SK-N-SH (cell line): Measurements from ENCODE around the gene BMAL1. TPM values are rescaled to one million over a fixed set of nuclear protein-coding genes. Genes with fewer than 3 reads are reported as not detected.

ENCODE experiments used
- CHD2 ChIP-seq: fragments of 150-350 bp; IDR thresholded peaks from 2 replicates; pipeline ENCODE4 v1.6.1; 2018; ENCODE audit warnings: low read length; ENCODE audit not compliant: partially characterized antibody
- EP300 ChIP-seq, 2 experiments: IDR thresholded peaks; 2 replicates each; pipeline versions ENCODE4 v1.4.0 to v1.6.1; 2012; ENCODE audit warnings: borderline replicate concordance in 1 of 2, low read depth in 1 of 2, low read length in 1 of 2
- FOSL2 ChIP-seq: IDR thresholded peaks from 2 replicates; pipeline ENCODE4 v1.4.0; 2012; ENCODE audit warnings: low read depth, mild to moderate bottlenecking, moderate library complexity, borderline replicate concordance
- GATA2 ChIP-seq: sonication (generic); formaldehyde crosslinking; IDR thresholded peaks from 2 replicates; pipeline ENCODE4 v1.5.0; 2020; ENCODE audit warnings: mild to moderate bottlenecking, missing genetic modification reagents
- IRF3 ChIP-seq: fragments of 150-350 bp; IDR thresholded peaks from 2 replicates; pipeline ENCODE4 v1.6.1; 2016; ENCODE audit warnings: mild to moderate bottlenecking, low read depth, low read length
- MEF2A ChIP-seq: IDR thresholded peaks from 2 replicates; pipeline ENCODE4 v1.4.0; 2012; ENCODE audit warnings: low read depth, borderline replicate concordance
- MXI1 ChIP-seq: IDR thresholded peaks from 2 replicates; pipeline ENCODE4 v1.6.1; 2012; ENCODE audit warnings: mild to moderate bottlenecking, low read depth, low read length, improper control_type of control experiment
- RAD21 ChIP-seq: IDR thresholded peaks from 2 replicates; pipeline ENCODE4 v1.6.1; 2012; ENCODE audit warnings: mild to moderate bottlenecking, low read length
- SMC3 ChIP-seq: IDR thresholded peaks from 2 replicates; pipeline ENCODE4 v1.6.1; 2012; ENCODE audit warnings: low read depth, low read length, improper control_type of control experiment
- TAF1 ChIP-seq: IDR thresholded peaks from 2 replicates; pipeline ENCODE4 v1.6.1; 2012; ENCODE audit warnings: low read depth, mild to moderate bottlenecking, low read length, moderate library complexity, borderline replicate concordance
- TEAD4 ChIP-seq: IDR thresholded peaks from 2 replicates; pipeline ENCODE4 v1.4.0; 2012; ENCODE audit warnings: mild to moderate bottlenecking, borderline replicate concordance; ENCODE audit not compliant: insufficient read depth
- ZBTB33 ChIP-seq: IDR thresholded peaks from 2 replicates; pipeline ENCODE4 v1.4.0; 2012; ENCODE audit warnings: low read depth, borderline replicate concordance
- polyA plus RNA-seq, 3 experiments: library from polyadenylated mRNA; depleted of rRNA; stranded (reverse); fragments of >200 nt; gene quantifications; 2 replicates each; pipeline ENCODE4 v1.2.3, GENCODE V29; 2012
- TF ChIP-seq, protein P1 (sequence below): IDR thresholded peaks from 2 replicates; pipeline ENCODE4 v1.6.1; 2012; ENCODE audit warnings: mild to moderate bottlenecking, low read depth, low read length, moderate library complexity

The BMAL1 gene
- polyA plus RNA-seq, 1 of the 3 experiments (the other 2 are of a cell fraction), result 6.5 TPM

DNA sequence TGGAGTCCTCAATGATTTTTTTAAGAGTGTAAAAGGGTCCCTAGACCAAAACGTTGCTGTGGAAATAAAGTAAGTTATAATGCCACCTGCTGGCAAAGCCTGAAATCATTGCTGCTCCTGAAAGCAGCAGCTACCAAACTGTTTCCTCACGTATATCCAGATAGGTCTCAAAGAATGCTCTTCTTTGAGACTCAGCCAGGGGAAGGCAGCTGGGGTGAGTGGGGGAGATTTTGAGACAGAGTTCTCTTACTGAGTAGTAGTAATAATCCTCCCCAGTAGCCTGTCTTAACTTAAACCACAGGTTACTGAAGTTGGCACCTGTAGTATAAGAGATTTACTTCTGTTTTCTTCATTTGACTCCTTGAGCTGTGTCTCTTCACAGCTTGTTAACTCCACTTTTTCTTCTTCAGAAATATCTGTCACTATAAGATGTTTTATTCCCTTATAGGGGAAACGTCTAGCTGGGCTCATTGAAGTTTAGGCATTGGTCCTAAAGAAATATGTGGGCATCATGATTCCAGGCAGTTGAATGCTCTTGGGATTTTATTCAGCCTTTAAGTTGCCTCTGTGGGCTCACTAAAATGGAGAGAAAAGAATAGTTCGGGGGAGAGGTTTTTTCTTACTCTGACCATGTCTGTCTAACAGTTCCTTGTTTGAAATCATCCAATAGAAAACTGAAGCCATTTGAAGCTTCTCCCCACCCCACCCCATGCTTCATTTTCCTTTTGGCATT lies 107.5 kb downstream of the BMAL1 start (continued):
- TF ChIP-seq IRF3 (no peak), GATA2 (CRISPR knock-in tag) (no peak), ZBTB33 (no peak), MEF2A (no peak), SMC3 (peak; percentile 67), TAF1 (no peak), RAD21 (peak; percentile 70), EP300 (IDR thresholded peaks at IDR 0.05; ENCODE audit: borderline replicate concordance in 1 of 2, low read depth in 1 of 2, low read length in 1 of 2) (no peak), FOSL2 (no peak), MXI1 (no peak), CHD2 (no peak), TEAD4 (no peak)
- TF ChIP-seq, protein P1, sequence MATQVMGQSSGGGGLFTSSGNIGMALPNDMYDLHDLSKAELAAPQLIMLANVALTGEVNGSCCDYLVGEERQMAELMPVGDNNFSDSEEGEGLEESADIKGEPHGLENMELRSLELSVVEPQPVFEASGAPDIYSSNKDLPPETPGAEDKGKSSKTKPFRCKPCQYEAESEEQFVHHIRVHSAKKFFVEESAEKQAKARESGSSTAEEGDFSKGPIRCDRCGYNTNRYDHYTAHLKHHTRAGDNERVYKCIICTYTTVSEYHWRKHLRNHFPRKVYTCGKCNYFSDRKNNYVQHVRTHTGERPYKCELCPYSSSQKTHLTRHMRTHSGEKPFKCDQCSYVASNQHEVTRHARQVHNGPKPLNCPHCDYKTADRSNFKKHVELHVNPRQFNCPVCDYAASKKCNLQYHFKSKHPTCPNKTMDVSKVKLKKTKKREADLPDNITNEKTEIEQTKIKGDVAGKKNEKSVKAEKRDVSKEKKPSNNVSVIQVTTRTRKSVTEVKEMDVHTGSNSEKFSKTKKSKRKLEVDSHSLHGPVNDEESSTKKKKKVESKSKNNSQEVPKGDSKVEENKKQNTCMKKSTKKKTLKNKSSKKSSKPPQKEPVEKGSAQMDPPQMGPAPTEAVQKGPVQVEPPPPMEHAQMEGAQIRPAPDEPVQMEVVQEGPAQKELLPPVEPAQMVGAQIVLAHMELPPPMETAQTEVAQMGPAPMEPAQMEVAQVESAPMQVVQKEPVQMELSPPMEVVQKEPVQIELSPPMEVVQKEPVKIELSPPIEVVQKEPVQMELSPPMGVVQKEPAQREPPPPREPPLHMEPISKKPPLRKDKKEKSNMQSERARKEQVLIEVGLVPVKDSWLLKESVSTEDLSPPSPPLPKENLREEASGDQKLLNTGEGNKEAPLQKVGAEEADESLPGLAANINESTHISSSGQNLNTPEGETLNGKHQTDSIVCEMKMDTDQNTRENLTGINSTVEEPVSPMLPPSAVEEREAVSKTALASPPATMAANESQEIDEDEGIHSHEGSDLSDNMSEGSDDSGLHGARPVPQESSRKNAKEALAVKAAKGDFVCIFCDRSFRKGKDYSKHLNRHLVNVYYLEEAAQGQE, result no peak
